Esophagus muscularis mucosa (tissue), 4 donors: ENCODE measurements around the gene CCL8. TPM values are rescaled to one million over a fixed set of nuclear protein-coding genes. Genes with fewer than 3 reads are reported as not detected.

Source experiments
- DNase-seq: peaks from one replicate; pipeline ENCODE4 v3.0.0-alpha.2; 2017; ENCODE audit errors: extremely low spot score
- H3K27ac ChIP-seq, 4 donors: fragments of 200-600 bp; sonication (generic); replicated peaks in 1 of 4; 1 replicate in 3 of 4; 2 replicates in 1 of 4; pipeline ENCODE4 v1.5.1; 2016 to 2019; ENCODE audit warnings: mild to moderate bottlenecking in 1 of 4
- H3K27me3 ChIP-seq, 4 donors: fragments of 200-600 bp; sonication (generic); one replicate each; pipeline versions ENCODE4 v1.5.1 to v1.6.0; 2016 to 2019
- H3K36me3 ChIP-seq, 4 donors: fragments of 200-600 bp; sonication (generic); one replicate each; pipeline ENCODE4 v1.5.1; 2016 to 2019
- H3K4me1 ChIP-seq, 4 donors: fragments of 200-600 bp; sonication (generic); one replicate each; pipeline ENCODE4 v1.5.1; 2016 to 2019
- H3K4me3 ChIP-seq, 4 donors: fragments of 200-600 bp; sonication (generic); 1 replicate in 2 of 4; 2 replicates in 2 of 4; pipeline ENCODE4 v1.5.1; 2016 to 2019; ENCODE audit warnings: mild to moderate bottlenecking in 4 of 4, moderate library complexity in 1 of 4
- H3K9me3 ChIP-seq, 4 donors: fragments of 200-600 bp; sonication (generic); 1 replicate in 3 of 4; 2 replicates in 1 of 4; pipeline ENCODE4 v1.5.1; 2016 to 2019
- EP300 ChIP-seq: sonication (generic); formaldehyde crosslinking; IDR thresholded peaks from one replicate; pipeline ENCODE4 v1.6.1; 2017; ENCODE audit warnings: antibody characterized with exemption
- POLR2A ChIP-seq: fragments of 450-650 bp; IDR thresholded peaks from one replicate; pipeline ENCODE4 v1.6.1; 2017; ENCODE audit warnings: antibody characterized with exemption, moderate library complexity, mild to moderate bottlenecking, low read depth
- POLR2AphosphoS5 ChIP-seq, 2 donors: sonication (generic); formaldehyde crosslinking; IDR thresholded peaks; one replicate each; pipeline ENCODE4 v1.6.1; 2017; ENCODE audit warnings: antibody characterized with exemption in 2 of 2
- WGBS: methylation state at CpG from one replicate; pipeline ENCODE4 v1.1.5; 2018; 5-methylcytosine and 5-hydroxymethylcytosine counted together
- intact Hi-C: fragments of 100-400 bp; cut with DNase I; formaldehyde crosslinking; loops from one replicate; pipeline ENCODE4 v1.15.1; 2023
- total RNA-seq, 4 donors: library from RNA; depleted of rRNA; stranded (reverse); fragments of >200 nt; gene quantifications; one replicate each; pipeline versions ENCODE4 v1.1.0 to v1.2.1, GENCODE V29; 2016
- TF ChIP-seq, protein P1 (sequence below), 3 experiments: fragments of 200-600 bp in 2 of 3; fragments of 450-650 bp in 1 of 3; sonication (generic) in 2 of 3; IDR thresholded peaks; one replicate each; pipeline ENCODE4 v1.5.1; 2017 to 2019; ENCODE audit warnings: antibody characterized with exemption in 3 of 3, mild to moderate bottlenecking in 2 of 3, moderate library complexity in 1 of 3

The CCL8 gene
- total RNA-seq, 4 donors from 2014 or later: 2.0 TPM; not detected in 3

- no peak overlapping the region for H3K27ac ChIP-seq
- peak; percentile 24 for DNase-seq
- intact Hi-C loops: no loop called here
Measured at GRCh38 chr17:34308371-34308770, 10.9 kb upstream of the CCL8 start.

GRCh38 chr17:34311291-34311690, 7.9 kb upstream of the CCL8 start:
- intact Hi-C loops: no loop called here
- 74% methylated on average over 7 of the region's 7 CpGs for WGBS

More at GRCh38 chr17:34308371-34308770, 10.9 kb upstream of the CCL8 start:
- TF ChIP-seq, protein P1, sequence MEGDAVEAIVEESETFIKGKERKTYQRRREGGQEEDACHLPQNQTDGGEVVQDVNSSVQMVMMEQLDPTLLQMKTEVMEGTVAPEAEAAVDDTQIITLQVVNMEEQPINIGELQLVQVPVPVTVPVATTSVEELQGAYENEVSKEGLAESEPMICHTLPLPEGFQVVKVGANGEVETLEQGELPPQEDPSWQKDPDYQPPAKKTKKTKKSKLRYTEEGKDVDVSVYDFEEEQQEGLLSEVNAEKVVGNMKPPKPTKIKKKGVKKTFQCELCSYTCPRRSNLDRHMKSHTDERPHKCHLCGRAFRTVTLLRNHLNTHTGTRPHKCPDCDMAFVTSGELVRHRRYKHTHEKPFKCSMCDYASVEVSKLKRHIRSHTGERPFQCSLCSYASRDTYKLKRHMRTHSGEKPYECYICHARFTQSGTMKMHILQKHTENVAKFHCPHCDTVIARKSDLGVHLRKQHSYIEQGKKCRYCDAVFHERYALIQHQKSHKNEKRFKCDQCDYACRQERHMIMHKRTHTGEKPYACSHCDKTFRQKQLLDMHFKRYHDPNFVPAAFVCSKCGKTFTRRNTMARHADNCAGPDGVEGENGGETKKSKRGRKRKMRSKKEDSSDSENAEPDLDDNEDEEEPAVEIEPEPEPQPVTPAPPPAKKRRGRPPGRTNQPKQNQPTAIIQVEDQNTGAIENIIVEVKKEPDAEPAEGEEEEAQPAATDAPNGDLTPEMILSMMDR (IDR thresholded peaks at IDR 0.05): no peak
- TF ChIP-seq POLR2AphosphoS5 (IDR thresholded peaks at IDR 0.05) (no peak), POLR2A (no peak), EP300 (no peak)
- H3K4me1 ChIP-seq: peaks cover 19 to 35% (median 34%) of the 10 kb centered on the region in 4 donors
- no peaks in the 10 kb centered on the region for H3K36me3 ChIP-seq
- H3K9me3 ChIP-seq: no peaks in the 10 kb centered on the region
- no peak overlapping the region for H3K4me3 ChIP-seq
- peaks cover 0 to 4% (median 0%) of the 10 kb centered on the region in 4 donors for H3K27me3 ChIP-seq

DNA sequence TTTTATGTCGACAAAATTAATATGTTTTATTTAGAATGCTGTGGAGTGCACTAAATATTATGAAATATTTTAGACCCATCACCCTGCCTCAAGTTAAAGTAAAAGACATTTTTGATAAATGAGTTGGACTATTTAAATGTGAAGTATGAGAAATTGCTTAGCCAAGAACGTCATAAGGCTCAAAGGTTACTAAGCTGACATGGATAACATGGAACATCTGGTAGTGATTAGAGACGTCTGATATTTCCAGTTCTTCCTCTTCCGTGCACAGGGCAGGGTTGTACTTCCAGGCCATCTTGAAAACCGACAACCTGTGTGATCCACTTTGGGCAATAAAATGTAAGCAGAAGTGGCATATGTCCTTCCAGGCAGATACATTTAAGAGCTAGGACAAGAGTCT, 7.2 kb upstream of the CCL8 start:
- DNase-seq: no peak
- intact Hi-C loops: no loop called here
- H3K4me3 ChIP-seq: no peak overlapping the region
- H3K4me1 ChIP-seq: peaks cover 17 to 33% (median 29%) of the 10 kb centered on the region in 4 donors
- TF ChIP-seq, protein P1 (IDR thresholded peaks at IDR 0.05): no peak
- no peak for TF ChIP-seq EP300
- peak in 1 of 2 donors; percentile 65 for TF ChIP-seq POLR2AphosphoS5 (IDR thresholded peaks at IDR 0.05)
- no peak for TF ChIP-seq POLR2A
- no peaks in the 10 kb centered on the region for H3K36me3 ChIP-seq
- peaks cover 0 to 4% (median 0%) of the 10 kb centered on the region in 4 donors for H3K27me3 ChIP-seq
- no peaks in the 10 kb centered on the region for H3K9me3 ChIP-seq
- H3K27ac ChIP-seq: peak overlapping the region; percentile 62 to 69 (median 66)
- 27% methylated on average over 5 of the region's 5 CpGs for WGBS

More at GRCh38 chr17:34311291-34311690, 7.9 kb upstream of the CCL8 start:
- H3K4me3 ChIP-seq: no peak overlapping the region
- TF ChIP-seq, protein P1 (IDR thresholded peaks at IDR 0.05): no peak
- TF ChIP-seq POLR2AphosphoS5 (IDR thresholded peaks at IDR 0.05) (no peak), POLR2A (no peak), EP300 (no peak)
- H3K9me3 ChIP-seq: no peaks in the 10 kb centered on the region
- peak overlapping the region in 1 of 4 donors; percentile 35 for H3K27ac ChIP-seq
- DNase-seq: no peak
- peaks cover 24 to 41% (median 37%) of the 10 kb centered on the region in 4 donors for H3K4me1 ChIP-seq
- no peaks in the 10 kb centered on the region for H3K36me3 ChIP-seq
- H3K27me3 ChIP-seq: peaks cover 0 to 4% (median 0%) of the 10 kb centered on the region in 4 donors

DNA sequence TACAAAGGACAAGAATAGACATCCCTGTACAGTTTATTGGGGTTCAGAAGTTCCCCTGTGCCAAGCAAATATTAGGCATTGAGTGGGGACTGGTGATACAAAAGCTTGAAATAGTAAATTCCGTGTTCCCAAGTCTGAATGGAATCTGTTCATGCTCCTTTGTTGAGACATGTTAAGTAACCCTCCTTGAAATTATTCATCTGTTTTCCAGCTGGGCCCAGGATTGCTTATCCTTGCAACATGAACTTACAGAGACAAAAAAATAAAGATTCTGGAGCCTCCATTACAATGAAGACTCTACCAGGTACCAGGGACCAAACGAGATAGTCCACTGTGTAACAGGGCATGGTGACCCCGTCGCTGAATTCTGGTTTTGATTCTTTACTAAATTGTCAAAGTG, 6.1 kb upstream of the CCL8 start:
- no peaks in the 10 kb centered on the region for H3K9me3 ChIP-seq
- peaks cover 11 to 23% (median 20%) of the 10 kb centered on the region in 4 donors for H3K4me1 ChIP-seq
- H3K27ac ChIP-seq: peak overlapping the region; percentile 62 to 69 (median 66)
- peaks cover 0 to 4% (median 0%) of the 10 kb centered on the region in 4 donors for H3K27me3 ChIP-seq
- TF ChIP-seq EP300 (no peak), POLR2AphosphoS5 (IDR thresholded peaks at IDR 0.05) (peak in 1 of 2 donors; percentile 51)
- peak; percentile 78 for DNase-seq
- H3K4me3 ChIP-seq: no peak overlapping the region
- WGBS: 83% methylated on average over 4 of the region's 4 CpGs
- intact Hi-C loops: no loop called here
- no peaks in the 10 kb centered on the region for H3K36me3 ChIP-seq

DNA sequence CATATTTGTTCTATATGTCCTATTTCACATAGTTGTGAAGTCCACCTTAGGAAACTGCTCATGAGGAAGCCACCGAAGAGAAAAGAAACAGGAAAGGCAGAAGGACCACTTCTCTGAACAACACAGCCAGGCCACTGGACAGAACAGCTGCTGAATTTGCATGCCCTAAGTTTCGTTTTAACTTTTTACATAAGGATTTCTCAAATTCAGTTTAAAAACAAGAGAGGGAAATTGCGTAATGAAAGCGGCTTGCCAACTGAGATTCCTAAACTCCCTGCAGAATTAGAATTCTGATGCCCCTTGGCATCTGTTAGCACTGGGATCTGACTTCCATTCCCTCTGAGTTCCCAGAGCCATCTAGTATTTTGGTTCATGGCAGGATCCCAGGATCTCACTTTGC, 5.0 kb upstream of the CCL8 start:
- Histone ChIP-seq H3K9me3 (no peaks in the 10 kb centered on the region), H3K4me3 (no peak overlapping the region), H3K27ac (peak overlapping the region; percentile 47 to 69 (median 52)), H3K36me3 (no peaks in the 10 kb centered on the region), H3K4me1 (peaks cover 14 to 23% (median 20%) of the 10 kb centered on the region in 4 donors), H3K27me3 (peaks cover 0 to 4% (median 0%) of the 10 kb centered on the region in 4 donors)
- TF ChIP-seq EP300 (no peak), POLR2AphosphoS5 (IDR thresholded peaks at IDR 0.05) (peak; percentile 19 to 43)
- intact Hi-C loops: no loop called here
- 37% methylated on average over 4 of the region's 4 CpGs for WGBS
- DNase-seq: peak; percentile 90

- Histone ChIP-seq H3K36me3 (no peaks in the 10 kb centered on the region), H3K9me3 (no peaks in the 10 kb centered on the region), H3K4me3 (no peak overlapping the region), H3K4me1 (peaks cover 6 to 16% (median 11%) of the 10 kb centered on the region in 4 donors), H3K27ac (no peak overlapping the region), H3K27me3 (no peaks in the 10 kb centered on the region)
- no peak for TF ChIP-seq POLR2AphosphoS5 (IDR thresholded peaks at IDR 0.05)
- no peak for TF ChIP-seq EP300
- TF ChIP-seq, protein P1 (IDR thresholded peaks at IDR 0.05): no peak
- TF ChIP-seq POLR2A: no peak
- WGBS: 66% methylated on average over 3 of the region's 3 CpGs
- intact Hi-C loops: no loop called here
- no peak for DNase-seq
Measured at GRCh38 chr17:34318474-34318873, 761 bp upstream of the CCL8 start.
